HG03521 (cell line): Measurements from ENCODE around the gene CINP.

Experiments used
- ATAC-seq: cut with Tn5 transposase; IDR thresholded peaks from one replicate; pipeline ENCODE4 v1.9.1; 2021; ENCODE audit warnings: mild to moderate bottlenecking, moderate library complexity; ENCODE audit not compliant: unreplicated experiment

CINP gene

GRCh38 chr14:102362545-102363181 is at the start of gene CINP, which contains the start of gene TECPR2:
CINP (minus strand) TSS chr14:102362890; CDS start chr14:102362851, 39 bp downstream.
TECPR2 (plus strand) TSS chr14:102362941; CDS start chr14:102376722, 13,781 bp downstream.
- ATAC-seq = peak; percentile 92

GRCh38 chr14:102408724-102409123 is 46.0 kb upstream of the CINP start:
- no peak for ATAC-seq

GRCh38 chr14:102407258-102407657 is 44.6 kb upstream of the CINP start:
- no peak for ATAC-seq

- no peak for ATAC-seq
Observed at GRCh38 chr14:102403028-102403427, 40.3 kb upstream of the CINP start.

GRCh38 chr14:102396521-102396920 is 33.8 kb upstream of the CINP start:
- no peak for ATAC-seq

- no peak for ATAC-seq
Observed at GRCh38 chr14:102394717-102395375, 32.2 kb upstream of the CINP start.

- no peak for ATAC-seq
Observed at GRCh38 chr14:102392506-102392905, 29.8 kb upstream of the CINP start.

GRCh38 chr14:102390064-102390855 is 27.6 kb upstream of the CINP start:
- ATAC-seq = no peak

GRCh38 chr14:102389246-102389645 is 26.6 kb upstream of the CINP start:
- no peak for ATAC-seq

GRCh38 chr14:102387086-102387485 is 24.4 kb upstream of the CINP start:
- ATAC-seq = no peak

GRCh38 chr14:102378830-102379229 is 16.1 kb upstream of the CINP start:
- no peak for ATAC-seq

GRCh38 chr14:102377696-102378095 is 15.0 kb upstream of the CINP start:
- no peak for ATAC-seq

GRCh38 chr14:102375119-102375518 is 12.4 kb upstream of the CINP start:
- peak; percentile 47 for ATAC-seq

GRCh38 chr14:102374264-102374663 is 11.6 kb upstream of the CINP start:
- no peak for ATAC-seq

- no peak for ATAC-seq
Observed at GRCh38 chr14:102373110-102373509, 10.4 kb upstream of the CINP start.

GRCh38 chr14:102371361-102371760 is 8.7 kb upstream of the CINP start:
- no peak for ATAC-seq

- no peak for ATAC-seq
Observed at GRCh38 chr14:102370305-102370809, 7.7 kb upstream of the CINP start.

GRCh38 chr14:102363182-102363943 is 673 bp upstream of the CINP start:
- peak; percentile 12 for ATAC-seq

- ATAC-seq = no peak
Observed at GRCh38 chr14:102362084-102362483, 606 bp downstream of the CINP start.

GRCh38 chr14:102360388-102360787 is 2.3 kb downstream of the CINP start:
- ATAC-seq = no peak

- no peak for ATAC-seq
Observed at GRCh38 chr14:102359341-102359740, 3.3 kb downstream of the CINP start.
